DMS153 treated with DMSO at 0.1 percent for 48 hours (cell line): ENCODE measurements around the gene LCP2.

Experiments
- DNase-seq: peaks from one replicate; lab custom pipeline; 2025; ENCODE audit not compliant: unreplicated experiment; lab: John Stamatoyannopoulos, UW

The LCP2 gene

DNA sequence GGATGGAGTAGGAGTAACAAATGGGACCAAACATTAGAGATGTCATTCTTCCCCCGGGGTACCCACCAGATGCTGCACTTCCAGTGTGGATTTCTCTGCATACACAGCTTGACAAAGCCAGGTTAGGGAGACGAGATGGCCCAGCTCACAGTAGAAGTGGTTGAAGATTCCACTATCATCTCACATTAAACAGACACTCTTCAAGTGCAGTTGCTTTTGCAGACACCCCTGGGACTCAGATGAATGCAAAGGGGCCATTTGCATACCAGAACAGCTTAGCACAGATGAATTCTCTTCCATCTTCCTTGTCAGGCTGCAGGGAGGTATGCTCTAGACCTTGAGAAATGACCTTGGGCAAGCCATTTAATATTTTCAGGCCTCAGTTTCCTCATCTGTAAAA lies 77.4 kb downstream of the LCP2 start:
- DNase-seq: no peak

DNA sequence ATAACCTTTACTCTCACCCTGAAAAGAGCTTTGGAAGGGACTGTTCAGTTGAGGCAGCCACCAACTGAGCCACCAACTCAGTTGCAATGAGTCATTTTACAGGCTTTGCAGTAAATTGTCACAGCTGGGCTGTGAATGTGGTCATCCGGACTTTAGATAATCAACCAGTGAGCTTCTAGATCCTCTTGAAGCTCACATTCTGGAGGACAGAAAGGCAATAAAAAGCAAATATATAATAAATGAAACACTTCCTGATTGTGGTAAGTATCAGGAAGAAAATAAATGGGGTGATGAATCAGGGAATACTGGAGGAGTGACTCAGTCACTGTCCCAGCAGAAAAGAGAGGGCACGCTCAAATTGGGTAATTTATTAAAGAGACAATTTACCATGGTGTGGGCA lies 78.0 kb downstream of the LCP2 start:
- no peak for DNase-seq

GRCh38 chr5:170218726-170219125 lies 78.9 kb downstream of the LCP2 start:
- no peak for DNase-seq

GRCh38 chr5:170217831-170218230 lies 79.7 kb downstream of the LCP2 start:
- no peak for DNase-seq

DNA sequence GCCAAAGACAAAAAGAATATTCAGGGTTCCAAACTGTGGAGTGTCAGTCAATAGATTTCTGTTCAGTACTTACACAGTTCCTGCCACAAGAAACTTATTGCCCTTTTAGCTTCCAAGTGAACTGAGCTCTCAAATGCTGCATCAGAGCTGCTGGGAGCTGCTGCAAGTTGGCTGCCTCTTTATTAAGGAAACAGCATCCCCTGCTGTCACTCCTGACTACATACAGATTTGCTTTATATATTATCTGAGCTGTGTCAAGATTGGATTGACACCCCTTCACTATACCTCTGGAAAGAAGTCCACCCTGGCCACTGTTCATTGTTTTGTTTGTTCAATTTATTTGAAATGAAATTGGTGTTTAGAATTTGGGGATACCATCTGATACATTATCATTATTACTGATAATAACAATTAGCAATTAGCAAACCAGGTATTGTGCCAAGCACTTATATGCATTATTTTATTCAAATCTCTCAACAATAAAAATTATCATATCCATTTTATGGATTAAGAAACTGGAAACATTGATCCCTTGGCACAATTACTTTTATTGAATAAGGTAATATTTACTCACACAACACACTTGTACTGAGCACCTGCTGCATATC lies 81.2 kb downstream of the LCP2 start:
- no peak for DNase-seq

DNA sequence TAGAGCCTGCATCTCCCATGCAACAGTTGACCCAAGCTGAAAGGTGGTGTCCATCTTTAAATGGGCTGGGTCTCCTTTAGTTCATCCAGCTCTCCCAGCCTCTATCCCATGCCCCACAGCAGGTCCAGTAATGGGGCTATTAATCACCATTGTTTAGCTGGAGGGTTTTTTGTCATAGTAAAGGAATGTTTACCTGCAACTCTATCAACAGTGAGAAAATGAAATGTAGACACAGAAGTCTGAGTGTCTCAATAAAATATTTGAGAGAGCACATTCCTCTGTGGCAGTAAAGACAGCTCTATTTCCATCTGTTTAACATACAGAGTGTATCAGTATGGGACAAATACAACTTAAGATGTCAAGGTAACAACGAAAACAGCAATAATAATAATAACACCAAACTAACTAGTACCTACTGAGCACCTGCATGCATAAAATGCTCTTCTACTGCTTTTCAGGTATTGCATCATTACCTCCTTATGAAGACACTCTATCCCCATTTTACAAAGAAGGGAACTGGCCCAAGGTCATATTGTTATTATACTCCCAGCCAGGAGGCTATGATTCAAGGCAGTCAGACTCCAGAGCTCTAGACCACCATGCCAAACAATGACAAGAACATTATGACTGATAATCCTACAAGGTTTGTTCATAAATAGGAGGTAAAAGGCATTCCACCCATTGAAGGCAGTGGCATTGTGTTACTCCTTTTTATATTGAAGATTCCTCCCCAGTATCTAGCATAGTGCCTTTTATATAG lies 85.8 kb downstream of the LCP2 start:
- DNase-seq: no peak

DNA sequence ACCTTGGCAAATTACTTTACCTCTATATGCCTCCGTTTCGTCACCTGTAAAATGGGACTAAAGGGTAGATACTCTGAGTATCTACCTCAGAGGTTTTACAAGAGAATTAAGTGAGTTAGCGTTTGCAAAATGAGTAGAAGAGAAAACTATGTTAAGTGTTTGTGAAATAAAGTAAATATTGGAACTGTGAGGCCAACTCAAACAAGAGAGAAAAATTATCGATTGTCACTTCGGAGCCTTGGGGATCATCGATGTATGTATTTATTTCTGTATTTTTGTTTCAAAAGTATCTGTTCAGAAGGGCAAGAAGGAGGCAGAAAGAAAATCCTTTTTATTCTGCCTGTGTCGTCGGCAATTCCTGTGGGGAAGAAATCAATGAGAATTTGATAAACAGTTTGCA lies 90.6 kb downstream of the LCP2 start:
- no peak for DNase-seq

- no peak for DNase-seq
These were observed 91.4 kb downstream of the LCP2 start for GRCh38 chr5:170206216-170206615.

GRCh38 chr5:170204202-170204601 lies 93.4 kb downstream of the LCP2 start:
- DNase-seq: no peak

DNA sequence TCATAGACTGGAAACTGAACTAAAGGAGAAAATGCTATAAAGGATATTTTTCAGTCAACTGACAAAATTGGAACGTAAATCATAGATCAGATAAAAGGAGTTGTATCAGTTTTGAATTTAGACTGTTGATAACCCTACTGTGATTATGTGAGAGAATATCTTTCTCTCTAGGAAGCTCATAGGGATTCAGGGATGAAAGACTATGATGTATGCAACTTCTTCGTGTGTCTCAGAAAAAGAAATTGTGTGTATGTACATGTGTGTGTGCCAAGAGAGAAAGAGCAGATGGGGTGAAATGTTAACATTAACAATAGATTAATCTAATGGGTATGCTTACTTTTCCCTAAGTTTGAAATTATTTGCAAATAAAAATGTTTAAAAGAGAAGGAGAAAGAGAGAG lies 95.5 kb downstream of the LCP2 start:
- no peak for DNase-seq

GRCh38 chr5:170201311-170201710 lies 96.3 kb downstream of the LCP2 start:
- DNase-seq: no peak

DNA sequence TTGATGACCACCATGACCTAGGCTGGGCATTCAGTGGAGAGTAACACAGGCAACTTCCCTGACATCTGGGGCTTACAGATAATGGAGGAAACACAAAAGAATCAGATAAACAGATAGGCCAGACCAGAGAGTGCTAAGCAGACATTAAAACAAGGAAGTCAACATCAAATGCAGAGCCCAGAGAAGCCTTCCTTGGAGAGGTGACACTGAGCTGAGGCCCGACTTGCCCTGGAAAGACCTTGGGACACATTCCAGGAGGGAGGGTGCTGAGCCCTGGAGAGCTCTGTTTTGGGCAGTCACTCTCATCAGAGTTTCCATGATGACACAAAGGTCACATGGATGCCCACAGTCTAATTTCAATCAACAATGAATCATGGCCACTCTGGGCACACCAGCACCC lies 96.7 kb downstream of the LCP2 start:
- DNase-seq: no peak
